ES-I3 (cell line): ENCODE data around the gene SFI1.
"Not testable (repeated sequence)": the region's sequence is repeated elsewhere in the genome, so short reads cannot be mapped to it uniquely, and the experiment has no call there.

Source experiments
- H3K36me3 ChIP-seq: 2 replicates; pipeline ENCODE4 v1.6.1; 2013; ENCODE audit warnings: mild to moderate bottlenecking, low read length, control low read depth, moderate library complexity; ENCODE audit not compliant: insufficient read depth
- H3K4me1 ChIP-seq: 2 replicates; pipeline ENCODE4 v1.6.1; 2013; ENCODE audit warnings: mild to moderate bottlenecking, control low read depth, low read length; ENCODE audit not compliant: insufficient read depth
- H3K9ac ChIP-seq: 2 replicates; pipeline ENCODE4 v1.6.1; 2013; ENCODE audit warnings: low read depth, mild to moderate bottlenecking, low read length, moderate library complexity
- H3K9me3 ChIP-seq: 2 replicates; pipeline ENCODE4 v1.6.1; 2013; ENCODE audit warnings: mild to moderate bottlenecking, low read length, moderate library complexity; ENCODE audit not compliant: control insufficient read depth, insufficient read depth

Gene SFI1

DNA sequence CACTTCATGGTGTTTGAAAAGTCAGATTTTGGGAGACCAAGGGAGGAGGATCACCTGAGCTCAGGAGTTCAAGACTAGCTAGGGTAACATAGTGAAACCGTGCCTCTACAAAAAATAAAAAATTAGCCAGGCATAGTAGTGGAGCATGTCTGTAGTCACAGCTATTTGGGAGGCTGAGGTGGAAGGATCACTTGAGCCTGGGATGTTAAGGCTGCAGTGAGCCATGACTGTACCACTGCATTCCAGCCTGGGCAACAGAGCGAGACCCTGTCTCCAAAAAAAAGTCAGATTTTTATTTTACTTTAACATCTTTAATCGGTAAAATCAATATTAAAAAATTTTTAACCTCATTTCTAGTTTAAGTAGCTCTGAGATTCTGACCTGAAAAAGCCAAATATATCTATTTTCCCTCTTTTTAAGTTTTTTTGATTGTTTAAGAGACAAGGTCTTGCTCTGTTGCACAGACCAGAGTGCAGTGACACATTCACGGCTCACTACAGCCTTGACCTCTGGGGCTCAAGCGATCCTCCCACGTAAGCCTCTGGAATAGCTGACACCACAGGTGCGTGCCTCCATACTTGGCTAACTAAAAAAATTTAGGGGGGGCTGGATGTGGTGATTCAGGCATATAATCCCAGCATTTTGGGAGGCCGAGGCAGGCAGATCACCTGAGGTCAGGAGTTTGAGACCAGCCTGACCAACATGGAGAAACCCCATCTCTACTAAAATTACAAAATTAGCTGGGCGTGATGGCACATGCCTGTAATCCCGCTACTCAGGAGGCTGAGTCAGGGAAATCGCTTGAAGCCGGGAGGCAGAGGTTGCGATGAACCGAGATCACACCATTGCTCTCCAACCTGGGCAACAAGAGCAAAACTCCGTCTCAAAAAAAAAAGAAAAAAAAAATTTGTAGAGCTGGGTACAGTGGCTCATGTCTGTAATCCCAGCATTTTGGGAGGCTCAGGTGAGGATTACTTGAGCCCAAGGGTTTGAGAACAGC, 48.4 kb downstream of the SFI1 start:
- Histone ChIP-seq H3K36me3 (no peaks in the 10 kb centered on the region), H3K9ac (no peak overlapping the region), H3K9me3 (no peaks in the 10 kb centered on the region), H3K4me1 (no peaks in the 10 kb centered on the region)

DNA sequence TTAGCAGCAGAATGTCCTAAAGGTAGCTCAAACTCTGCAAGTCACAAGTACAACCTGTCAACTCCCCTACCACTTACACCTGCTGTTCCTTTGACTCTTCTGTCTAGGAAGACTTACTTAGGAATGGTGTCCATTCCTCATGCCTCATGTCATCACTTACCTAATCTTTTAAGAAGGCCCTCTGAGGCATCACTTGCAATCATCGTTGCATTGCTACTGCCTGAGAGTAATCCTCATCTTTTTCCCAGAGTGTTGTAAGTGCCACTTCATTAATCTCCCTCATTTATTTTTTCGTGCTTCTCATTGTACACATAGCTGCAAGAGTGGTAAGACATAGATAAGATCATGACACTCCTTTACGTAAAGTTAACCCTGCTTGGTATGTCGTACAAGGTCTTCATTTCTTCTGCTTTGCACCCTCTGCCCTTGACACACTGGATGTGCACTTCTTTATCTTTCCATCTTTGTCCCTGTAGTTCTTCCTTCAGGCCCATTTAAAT, 54.6 kb downstream of the SFI1 start:
- H3K9ac ChIP-seq, result no peak overlapping the region
- no peaks in the 10 kb centered on the region for H3K4me1 ChIP-seq
- no peaks in the 10 kb centered on the region for H3K9me3 ChIP-seq
- H3K36me3 ChIP-seq, result no peaks in the 10 kb centered on the region

DNA sequence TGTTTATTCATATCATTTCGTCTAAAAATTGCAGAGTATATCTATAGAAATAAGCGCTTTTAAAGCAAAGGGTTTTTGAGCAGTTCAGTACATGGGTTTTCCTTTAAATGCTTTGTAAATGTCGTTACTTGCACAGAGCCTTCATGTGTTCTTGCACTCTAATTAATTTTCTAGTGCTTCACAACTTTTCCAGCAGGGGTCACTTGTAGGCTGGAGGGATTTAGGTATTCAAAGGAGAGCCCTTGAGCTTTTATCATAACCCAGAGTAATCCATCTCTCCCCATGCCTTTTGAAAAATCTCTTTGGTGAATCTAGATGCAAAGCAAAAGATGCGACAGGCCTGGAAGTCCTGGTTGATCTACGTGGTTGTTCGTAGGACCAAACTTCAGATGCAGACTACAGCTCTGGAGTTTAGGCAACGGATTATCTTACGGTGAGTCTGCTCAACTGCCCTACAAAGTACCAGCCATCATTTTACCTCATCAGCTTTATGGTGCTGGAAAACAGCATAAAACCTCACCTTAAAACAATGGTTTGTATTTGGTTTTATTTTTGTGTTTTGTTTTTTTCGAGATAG, 60.4 kb downstream of the SFI1 start:
- Histone ChIP-seq H3K9ac (no peak overlapping the region), H3K9me3 (no peaks in the 10 kb centered on the region), H3K4me1 (peaks cover 4% of the 10 kb centered on the region; the same call in 1 of the 2 replicates), H3K36me3 (no peaks in the 10 kb centered on the region)

GRCh38 chr22:31558546-31558945, 62.2 kb downstream of the SFI1 start:
- not testable (repeated sequence) for H3K4me1 ChIP-seq, H3K36me3 ChIP-seq, H3K9ac ChIP-seq, H3K9me3 ChIP-seq

- Histone ChIP-seq H3K9ac (no peak overlapping the region), H3K9me3 (no peaks in the 10 kb centered on the region), H3K4me1 (peaks cover 4% of the 10 kb centered on the region; the same call in 1 of the 2 replicates), H3K36me3 (no peaks in the 10 kb centered on the region)
These were observed 65.0 kb downstream of the SFI1 start for GRCh38 chr22:31561238-31561887.

DNA sequence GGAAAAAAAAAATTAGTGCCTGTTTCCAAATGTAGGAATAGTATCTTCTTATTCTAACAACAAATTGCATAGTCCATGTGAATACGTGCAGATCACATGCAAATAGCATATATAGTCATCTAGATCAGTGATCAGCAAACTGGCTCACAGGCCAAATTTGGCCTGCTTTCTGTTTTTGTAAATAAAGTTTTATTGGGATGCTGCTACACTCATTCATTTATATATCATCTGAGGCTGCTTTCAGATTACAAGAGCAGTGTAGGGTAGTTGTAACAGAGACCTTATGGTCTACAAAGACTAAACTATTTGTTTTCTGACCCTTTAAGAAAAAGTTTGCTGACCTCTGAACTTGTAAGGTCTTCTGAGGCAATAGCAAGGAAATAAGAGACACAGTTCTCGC, 65.6 kb downstream of the SFI1 start:
- Histone ChIP-seq H3K9me3 (no peaks in the 10 kb centered on the region), H3K4me1 (peaks cover 4% of the 10 kb centered on the region; the same call in 1 of the 2 replicates), H3K36me3 (no peaks in the 10 kb centered on the region), H3K9ac (no peak overlapping the region)

DNA sequence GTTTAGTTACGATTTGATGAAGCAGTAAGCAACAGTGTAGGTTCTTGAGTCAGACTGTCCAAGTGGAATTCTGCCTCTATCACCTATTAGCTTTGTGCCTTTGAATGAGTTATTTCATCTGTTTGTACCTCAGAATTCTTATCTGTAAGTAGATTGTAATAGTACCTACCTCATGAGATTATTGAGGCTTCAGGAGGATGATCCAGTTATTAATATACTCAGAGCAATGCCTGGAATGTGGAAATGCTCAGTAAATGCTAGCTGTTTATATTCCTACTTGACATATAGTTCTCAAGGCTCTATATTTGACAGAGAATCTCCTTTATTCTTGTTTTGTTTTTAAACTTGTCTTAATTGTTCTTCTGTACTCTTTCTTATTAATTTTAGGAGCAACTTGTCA, 70.1 kb downstream of the SFI1 start:
- Histone ChIP-seq H3K9ac (no peak overlapping the region), H3K9me3 (no peaks in the 10 kb centered on the region), H3K4me1 (peaks cover 2% of the 10 kb centered on the region; the same call in 1 of the 2 replicates), H3K36me3 (no peaks in the 10 kb centered on the region)

GRCh38 chr22:31567196-31567595, 70.9 kb downstream of the SFI1 start:
- H3K9ac ChIP-seq, result no peak overlapping the region
- no peaks in the 10 kb centered on the region for H3K9me3 ChIP-seq
- H3K36me3 ChIP-seq, result no peaks in the 10 kb centered on the region
- H3K4me1 ChIP-seq, result no peaks in the 10 kb centered on the region

- no peaks in the 10 kb centered on the region for H3K36me3 ChIP-seq
- no peaks in the 10 kb centered on the region for H3K9me3 ChIP-seq
These were observed 71.4 kb downstream of the SFI1 start for GRCh38 chr22:31567702-31568101.

GRCh38 chr22:31569126-31569525, 72.8 kb downstream of the SFI1 start:
- no peak overlapping the region for H3K9ac ChIP-seq
- H3K9me3 ChIP-seq, result no peaks in the 10 kb centered on the region
- no peaks in the 10 kb centered on the region for H3K4me1 ChIP-seq
- no peaks in the 10 kb centered on the region for H3K36me3 ChIP-seq

More at GRCh38 chr22:31567702-31568101, 71.4 kb downstream of the SFI1 start:
- no peaks in the 10 kb centered on the region for H3K4me1 ChIP-seq
- no peak overlapping the region for H3K9ac ChIP-seq

DNA sequence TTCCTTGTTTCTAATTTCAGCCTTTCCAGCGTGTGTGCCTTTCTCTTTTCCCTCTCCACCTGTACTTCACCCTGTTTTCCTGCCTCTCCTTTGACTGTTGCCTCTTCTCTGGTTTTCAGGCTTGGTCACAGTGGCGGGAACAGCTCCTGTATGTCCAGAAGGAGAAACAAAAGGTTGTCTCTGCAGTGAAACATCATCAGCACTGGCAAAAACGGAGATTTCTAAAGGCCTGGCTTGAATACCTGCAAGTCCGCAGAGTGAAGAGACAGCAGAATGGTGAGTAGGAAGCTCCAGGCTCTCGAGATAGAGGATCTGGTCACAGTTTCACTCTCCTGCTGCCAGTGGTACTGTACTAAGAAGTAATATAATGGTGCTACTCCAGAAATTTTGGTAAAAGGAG, 76.6 kb downstream of the SFI1 start:
- H3K9me3 ChIP-seq, result no peaks in the 10 kb centered on the region
- no peak overlapping the region for H3K9ac ChIP-seq
- H3K36me3 ChIP-seq, result no peaks in the 10 kb centered on the region
- H3K4me1 ChIP-seq, result no peaks in the 10 kb centered on the region

- H3K9ac ChIP-seq, result no peak overlapping the region
- H3K36me3 ChIP-seq, result no peaks in the 10 kb centered on the region
- no peaks in the 10 kb centered on the region for H3K4me1 ChIP-seq
- H3K9me3 ChIP-seq, result no peaks in the 10 kb centered on the region
These were observed 77.8 kb downstream of the SFI1 start for GRCh38 chr22:31574055-31574670.

DNA sequence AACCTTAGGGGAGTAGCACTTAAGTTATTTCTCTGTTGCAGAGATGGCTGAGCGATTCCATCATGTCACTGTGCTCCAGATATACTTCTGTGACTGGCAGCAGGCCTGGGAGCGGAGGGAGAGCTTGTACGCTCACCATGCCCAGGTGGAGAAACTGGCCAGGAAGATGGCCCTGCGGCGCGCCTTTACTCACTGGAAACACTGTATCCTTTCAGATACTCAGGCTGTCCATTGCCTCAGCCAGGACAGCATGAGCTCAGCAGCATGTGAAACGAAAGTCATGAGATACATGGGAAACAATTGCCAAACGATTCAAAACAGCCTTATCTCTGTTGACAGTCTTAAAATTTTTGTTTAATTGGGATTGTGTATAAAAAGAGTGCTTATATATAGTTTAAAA, 78.9 kb downstream of the SFI1 start:
- Histone ChIP-seq H3K9me3 (no peaks in the 10 kb centered on the region), H3K4me1 (no peaks in the 10 kb centered on the region), H3K36me3 (no peaks in the 10 kb centered on the region), H3K9ac (no peak overlapping the region)

GRCh38 chr22:31577711-31578110, 81.4 kb downstream of the SFI1 start:
- H3K4me1 ChIP-seq, result no peaks in the 10 kb centered on the region
- H3K36me3 ChIP-seq, result no peaks in the 10 kb centered on the region
- H3K9ac ChIP-seq, result no peak overlapping the region
- H3K9me3 ChIP-seq, result no peaks in the 10 kb centered on the region
